GM20000 (cell line): ENCODE results near the gene ZNHIT1.
A peak's percentile ranks its signal among the peaks of the same experiment; 100 is the strongest.
"Not testable (repeated sequence)": the region's sequence is repeated elsewhere in the genome, so short reads cannot be mapped to it uniquely, and the experiment has no call there.

Source experiments
- DNase-seq: peaks from one replicate; pipeline ENCODE4 v3.0.0; 2012; ENCODE audit warnings: low spot score
- CTCF ChIP-seq: IDR thresholded peaks from 2 replicates; pipeline ENCODE4 v1.5.1; 2012; ENCODE audit warnings: mild to moderate bottlenecking, control low read depth; ENCODE audit errors: extremely low read depth, missing control alignments

The ZNHIT1 gene

GRCh38 chr7:101245147-101245668, 27.2 kb downstream of the ZNHIT1 start:
- no peak for TF ChIP-seq CTCF
- DNase-seq: peak; percentile 8

- no peak for DNase-seq
- no peak for TF ChIP-seq CTCF
These were observed 30.3 kb downstream of the ZNHIT1 start for GRCh38 chr7:101248276-101248675.

GRCh38 chr7:101250324-101250723, 32.4 kb downstream of the ZNHIT1 start:
- DNase-seq: peak; percentile 51
- no peak for TF ChIP-seq CTCF

- DNase-seq: peak; percentile 94
- TF ChIP-seq CTCF: no peak
These were observed 34.1 kb downstream of the ZNHIT1 start for GRCh38 chr7:101251871-101252659.

- DNase-seq: not testable (repeated sequence)
These were observed 35.2 kb downstream of the ZNHIT1 start for GRCh38 chr7:101253199-101253598.

GRCh38 chr7:101255796-101256195, 37.8 kb downstream of the ZNHIT1 start:
- no peak for DNase-seq
- no peak for TF ChIP-seq CTCF

- no peak for TF ChIP-seq CTCF
- no peak for DNase-seq
These were observed 40.3 kb downstream of the ZNHIT1 start for GRCh38 chr7:101258243-101258731.

GRCh38 chr7:101264102-101264706, 46.2 kb downstream of the ZNHIT1 start:
- not testable (repeated sequence) for DNase-seq
